ENCODE measurements around the gene GABBR2. TPM values are rescaled to one million over a fixed set of nuclear protein-coding genes. Genes with fewer than 3 reads are reported as not detected.

Gene GABBR2
- total RNA-seq, 1 donor: 0.27 TPM

GRCh38 chr9:98652302-98652701, 56.4 kb downstream of the GABBR2 start:
- no peak for TF ChIP-seq CTCF (IDR thresholded peaks at IDR 0.05; ENCODE audit: insufficient read depth, low read length)
- DNase-seq (ENCODE audit: low read depth): no peak

GRCh38 chr9:98647236-98647635, 61.5 kb downstream of the GABBR2 start:
- no peak for TF ChIP-seq CTCF (IDR thresholded peaks at IDR 0.05; ENCODE audit: insufficient read depth, low read length)
- DNase-seq (ENCODE audit: low read depth): no peak
- H3K4me3 ChIP-seq (ENCODE audit: low read depth, low read length): no peak overlapping the region

More at GRCh38 chr9:98652302-98652701, 56.4 kb downstream of the GABBR2 start:
- no peak overlapping the region for H3K4me3 ChIP-seq (ENCODE audit: low read depth, low read length)

GRCh38 chr9:98644011-98644410, 64.7 kb downstream of the GABBR2 start:
- TF ChIP-seq CTCF (IDR thresholded peaks at IDR 0.05; ENCODE audit: insufficient read depth, low read length): no peak
- no peak for DNase-seq (ENCODE audit: low read depth)
- no peak overlapping the region for H3K4me3 ChIP-seq (ENCODE audit: low read depth, low read length)

GRCh38 chr9:98642661-98643312, 65.9 kb downstream of the GABBR2 start:
- peak; percentile 16 for DNase-seq (ENCODE audit: low read depth)
- H3K4me3 ChIP-seq (ENCODE audit: low read depth, low read length): no peak overlapping the region
- TF ChIP-seq CTCF (IDR thresholded peaks at IDR 0.05; ENCODE audit: insufficient read depth, low read length): no peak

- H3K4me3 ChIP-seq (ENCODE audit: low read depth, low read length): no peak overlapping the region
- DNase-seq (ENCODE audit: low read depth): no peak
- no peak for TF ChIP-seq CTCF (IDR thresholded peaks at IDR 0.05; ENCODE audit: insufficient read depth, low read length)
These were observed 67.0 kb downstream of the GABBR2 start for GRCh38 chr9:98641695-98642094.

- TF ChIP-seq CTCF (IDR thresholded peaks at IDR 0.05; ENCODE audit: insufficient read depth, low read length): no peak
- DNase-seq (ENCODE audit: low read depth): no peak
- no peak overlapping the region for H3K4me3 ChIP-seq (ENCODE audit: low read depth, low read length)
These were observed 68.3 kb downstream of the GABBR2 start for GRCh38 chr9:98640394-98640793.

GRCh38 chr9:98639133-98639532, 69.6 kb downstream of the GABBR2 start:
- no peak overlapping the region for H3K4me3 ChIP-seq (ENCODE audit: low read depth, low read length)
- no peak for TF ChIP-seq CTCF (IDR thresholded peaks at IDR 0.05; ENCODE audit: insufficient read depth, low read length)

More at GRCh38 chr9:98639133-98639532, 69.6 kb downstream of the GABBR2 start:
- DNase-seq (ENCODE audit: low read depth): no peak
